Myocyte (in vitro differentiated cells): ENCODE data around the gene ITPK1. TPM values are rescaled to one million over a fixed set of nuclear protein-coding genes. Genes with fewer than 3 reads are reported as not detected.
A peak's percentile ranks its signal among the peaks of the same experiment; 100 is the strongest.

Source experiments
- DNase-seq: peaks from one replicate; pipeline ENCODE4 v3.0.0-alpha.2; 2012; ENCODE audit warnings: low read depth
- total RNA-seq: library from RNA; depleted of rRNA; stranded (reverse); fragments of >200 nt; gene quantifications from 2 replicates; pipeline ENCODE4 v1.2.3, GENCODE V29; 2014

ITPK1 gene
- total RNA-seq, 1 donor from 2014 or later: 19.1 TPM

GRCh38 chr14:92959189-92959531 lies 156.6 kb downstream of the ITPK1 start:
- DNase-seq: peak; percentile 86

DNA sequence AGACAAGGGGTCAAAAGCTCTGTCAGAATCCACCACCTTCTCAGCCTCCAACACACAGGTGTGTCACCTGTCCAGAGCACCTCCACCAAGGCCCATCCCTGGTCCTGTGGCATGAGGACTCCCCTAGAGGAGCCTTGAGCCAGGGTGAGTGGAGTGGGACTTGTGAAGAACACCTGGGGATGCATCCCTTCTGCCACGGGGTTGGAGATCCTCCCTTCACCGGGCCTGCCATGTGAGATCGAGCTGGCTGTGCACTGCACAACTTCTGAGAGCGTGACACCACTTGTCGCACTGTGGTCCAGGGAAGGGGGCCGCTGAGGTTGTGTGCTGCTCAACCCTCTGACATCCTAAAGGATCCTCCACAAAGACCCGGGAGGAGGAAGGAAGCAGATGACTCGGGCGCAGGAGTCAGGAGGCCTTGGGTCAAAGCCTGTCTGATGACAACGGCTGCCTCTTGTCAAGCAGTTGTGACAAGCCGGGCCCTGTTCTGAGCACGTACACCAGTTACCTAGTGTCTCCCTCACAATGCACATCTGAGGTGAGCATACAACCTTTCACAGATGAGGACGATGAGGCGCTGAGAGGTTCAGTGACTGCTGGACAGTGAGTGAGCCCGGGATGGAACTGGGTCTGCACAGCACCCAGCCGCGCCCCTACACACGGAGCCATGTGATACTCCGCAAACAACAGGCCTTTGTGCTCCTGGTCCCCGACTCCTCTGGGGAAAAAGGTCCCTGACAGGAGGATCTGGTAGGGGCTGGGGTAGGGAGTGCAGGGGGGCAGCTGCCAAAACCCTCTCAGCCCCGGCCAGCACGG lies 157.1 kb downstream of the ITPK1 start:
- DNase-seq: no peak

GRCh38 chr14:92956961-92957360 lies 158.8 kb downstream of the ITPK1 start:
- DNase-seq: no peak

- no peak for DNase-seq
Observed at GRCh38 chr14:92955381-92955780, 160.3 kb downstream of the ITPK1 start.

DNA sequence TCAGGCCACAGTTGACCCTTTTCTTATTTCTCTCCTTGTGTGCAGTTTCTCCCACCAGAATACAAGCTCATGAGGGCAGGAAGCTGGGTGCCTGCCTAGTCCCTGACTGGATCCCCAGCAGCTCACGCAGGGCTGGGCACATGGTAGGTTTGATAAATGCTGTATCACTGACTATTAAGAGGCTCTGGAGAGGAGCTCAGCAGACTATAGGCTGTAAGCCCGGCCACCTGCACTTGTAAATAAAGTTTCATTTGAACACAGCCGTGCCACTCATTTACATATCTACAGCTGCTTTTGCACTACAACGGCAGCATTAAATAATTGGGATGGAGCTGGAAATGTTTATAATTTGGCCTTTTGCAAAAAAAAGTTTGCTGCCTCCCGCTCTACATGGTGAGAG lies 160.8 kb downstream of the ITPK1 start:
- DNase-seq: no peak

DNA sequence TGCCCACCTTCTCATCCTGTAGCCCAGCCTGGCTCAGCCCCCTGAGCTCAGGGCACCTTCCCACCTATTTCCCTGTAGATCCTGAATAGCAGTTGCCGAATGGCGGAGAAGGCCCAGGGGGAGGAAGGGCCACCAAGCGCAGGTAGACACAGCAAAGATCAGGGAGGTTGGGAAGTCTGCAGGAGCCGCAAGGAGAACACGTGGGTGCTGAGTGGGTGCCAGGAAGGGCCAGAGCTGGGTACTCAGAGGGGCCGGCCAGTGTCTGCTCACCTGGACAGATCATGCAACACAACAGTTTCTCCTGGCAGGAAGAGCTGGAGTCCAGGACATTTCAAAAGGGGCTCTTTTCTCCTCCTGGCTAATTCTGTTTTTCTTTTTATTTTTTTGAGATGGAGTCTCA lies 162.2 kb downstream of the ITPK1 start:
- DNase-seq: no peak

- no peak for DNase-seq
Observed at GRCh38 chr14:92952481-92953298, 163.0 kb downstream of the ITPK1 start.

GRCh38 chr14:92951912-92952471 lies 163.7 kb downstream of the ITPK1 start:
- peak; percentile 70 for DNase-seq

DNA sequence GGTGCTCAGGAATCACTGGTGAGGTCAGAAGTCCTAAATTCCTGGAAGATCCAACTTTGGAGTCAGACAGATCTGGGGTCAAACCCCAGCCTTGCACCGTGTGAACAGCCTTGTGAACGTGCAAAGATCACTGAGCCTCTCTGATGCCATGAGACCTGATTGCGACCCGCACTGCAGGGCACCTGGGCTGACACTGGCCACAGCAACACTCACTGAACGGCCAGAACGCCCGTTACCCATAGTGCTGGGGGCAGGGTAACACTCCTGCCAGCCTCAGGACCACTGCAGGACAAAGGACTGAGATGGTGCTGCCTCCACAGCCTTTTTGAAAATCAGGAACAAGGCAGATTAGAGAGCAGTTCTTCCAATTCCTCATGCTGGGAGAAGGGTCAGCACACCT lies 164.5 kb downstream of the ITPK1 start:
- no peak for DNase-seq

GRCh38 chr14:92950773-92951172 lies 165.0 kb downstream of the ITPK1 start:
- DNase-seq: no peak

DNA sequence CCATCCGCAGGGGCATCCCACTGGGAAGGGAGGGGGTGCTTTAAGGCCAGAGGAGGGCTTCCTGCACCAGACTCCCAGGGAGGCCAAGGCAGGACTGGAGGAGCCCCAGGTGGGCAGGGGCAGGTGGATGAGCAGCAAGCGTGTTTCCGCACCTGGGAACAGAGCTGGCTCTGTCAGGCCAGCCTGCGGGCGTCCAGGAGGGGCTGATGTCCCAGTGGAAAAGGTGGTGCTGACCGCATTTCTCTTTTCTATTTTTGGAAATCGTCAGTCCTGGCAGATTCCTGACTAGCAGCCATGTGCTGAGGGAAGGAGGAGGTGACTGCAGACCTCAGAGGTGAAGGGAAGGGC lies 165.6 kb downstream of the ITPK1 start:
- DNase-seq: no peak

DNA sequence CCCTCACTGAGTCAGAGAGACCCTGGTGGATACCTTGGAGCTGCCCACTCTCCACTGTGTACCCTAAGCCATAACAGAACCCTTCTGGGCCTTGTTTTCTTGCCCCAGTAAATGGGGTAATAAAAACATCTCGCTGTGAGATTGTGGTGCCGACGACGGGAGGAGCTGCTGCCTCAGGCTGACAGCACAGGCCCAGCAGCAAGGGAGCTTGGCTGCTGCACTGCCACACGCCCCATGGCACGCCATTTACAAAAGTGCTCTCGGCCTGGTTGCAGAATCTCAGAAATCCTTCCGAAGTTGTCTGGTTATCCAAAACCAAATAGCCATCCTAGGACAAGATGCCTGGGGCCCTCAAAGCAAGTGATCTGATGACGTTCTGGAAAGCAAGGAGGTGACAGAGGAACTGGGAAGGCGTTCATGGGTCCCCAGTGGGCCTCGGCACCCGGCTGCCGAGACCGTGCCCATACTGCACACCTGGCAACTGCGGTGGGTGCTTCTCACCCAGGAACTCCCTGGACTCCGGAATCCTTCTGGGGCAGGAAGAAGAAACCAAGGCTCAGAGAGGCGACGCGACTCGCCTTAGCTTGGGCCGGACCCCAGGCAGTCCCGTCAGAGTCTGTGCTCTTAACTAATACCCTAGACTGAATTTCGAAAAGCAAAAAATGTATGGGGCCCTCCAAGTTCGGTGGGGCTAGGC lies 166.1 kb downstream of the ITPK1 start:
- DNase-seq: no peak

DNA sequence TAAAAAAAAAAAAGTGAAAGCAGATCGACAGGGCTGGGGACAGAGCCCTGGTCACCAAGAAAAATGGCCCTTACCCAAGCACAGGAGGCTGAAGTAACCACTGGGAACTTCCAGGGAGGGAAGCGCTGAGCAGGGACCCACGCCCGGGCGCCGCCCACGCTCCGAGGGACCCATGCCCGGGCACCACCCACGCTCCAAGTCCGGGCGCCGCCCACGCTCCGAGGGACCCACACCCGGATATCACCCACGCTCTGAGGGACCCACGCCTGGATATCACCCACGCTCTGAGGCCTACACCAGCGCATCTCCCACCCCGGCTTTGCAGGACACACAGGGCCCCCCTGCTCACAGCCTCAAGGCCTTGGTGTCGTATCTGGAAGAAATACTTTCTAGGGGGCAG lies 167.1 kb downstream of the ITPK1 start:
- DNase-seq: no peak

- no peak for DNase-seq
Observed at GRCh38 chr14:92946847-92947545, 168.7 kb downstream of the ITPK1 start.

GRCh38 chr14:92945959-92946846 lies 169.5 kb downstream of the ITPK1 start:
- peak; percentile 93 for DNase-seq

GRCh38 chr14:92945544-92945943 lies 170.2 kb downstream of the ITPK1 start:
- no peak for DNase-seq

- no peak for DNase-seq
Observed at GRCh38 chr14:92944976-92945375, 170.7 kb downstream of the ITPK1 start.

DNA sequence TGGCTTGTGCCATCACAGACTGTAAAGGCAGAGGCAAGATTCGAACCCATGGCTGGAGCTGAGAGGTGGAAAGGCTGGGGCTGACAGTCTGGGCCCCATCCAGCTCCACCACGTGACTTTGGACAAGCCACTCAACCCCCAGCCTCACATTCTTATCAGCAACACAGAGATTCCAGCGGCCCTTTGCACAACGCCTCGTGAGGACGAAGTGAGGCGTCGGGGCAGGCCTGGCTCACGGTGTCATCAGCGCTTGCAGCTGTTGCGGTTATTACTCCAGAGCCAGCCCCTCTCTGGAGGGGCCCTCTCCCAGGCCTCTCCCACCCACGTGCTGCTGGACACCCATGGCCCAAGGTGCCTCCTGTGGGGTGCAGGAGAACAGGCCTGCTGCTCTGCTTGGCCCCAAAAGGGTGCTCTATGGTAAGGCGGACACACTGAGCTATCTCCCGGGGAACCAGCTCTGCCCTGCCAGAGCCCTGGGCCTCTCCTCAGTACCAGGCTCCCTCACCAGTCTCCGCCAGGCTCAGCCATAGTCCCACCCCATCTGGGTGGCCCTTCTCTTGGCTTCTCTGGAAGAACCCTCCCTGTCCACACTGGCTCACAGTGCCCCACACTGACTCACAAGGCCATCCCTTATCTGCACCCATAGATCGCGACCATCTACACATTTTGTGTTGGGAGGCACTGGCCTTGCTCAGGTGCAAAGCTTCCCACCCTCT lies 171.7 kb downstream of the ITPK1 start:
- no peak for DNase-seq

DNA sequence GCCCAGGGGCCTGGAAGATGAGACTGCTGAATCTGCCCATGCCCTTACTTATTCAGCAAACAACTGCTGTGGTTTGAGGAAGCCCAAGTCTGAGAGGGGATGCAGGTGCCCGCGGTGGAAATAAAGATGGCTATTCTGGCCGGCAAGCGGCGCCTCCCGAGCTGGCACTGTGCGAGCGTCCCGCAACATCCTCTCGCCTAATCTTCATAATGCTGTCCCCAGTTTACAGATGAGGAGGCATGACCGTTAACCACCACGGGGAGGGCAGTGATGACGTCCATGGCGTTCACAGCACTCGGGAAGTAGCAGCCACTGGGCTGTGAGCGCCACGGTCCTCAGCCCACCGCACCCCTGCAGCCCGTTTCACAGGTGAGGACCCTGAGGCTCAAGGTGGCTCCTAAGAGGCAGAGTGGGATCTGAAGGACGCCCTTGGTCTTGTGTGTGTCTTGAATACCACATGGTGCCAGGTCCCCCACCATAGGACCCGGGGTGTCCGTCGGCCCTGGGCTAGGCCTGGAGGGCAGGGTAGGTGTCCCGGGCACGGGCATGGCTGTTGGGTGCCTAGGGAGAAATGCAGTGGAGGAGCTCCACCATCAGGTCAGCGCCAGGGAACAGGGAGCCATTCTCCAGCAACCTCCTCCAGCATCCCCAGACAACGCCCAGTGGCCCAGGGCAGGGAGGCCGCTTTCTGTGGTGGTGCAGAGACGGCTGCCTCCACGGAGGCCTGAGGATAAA lies 172.6 kb downstream of the ITPK1 start:
- no peak for DNase-seq
